Measurements from ENCODE around the gene LIAS. TPM values are rescaled to one million over a fixed set of nuclear protein-coding genes. Genes with fewer than 3 reads are reported as not detected.

Gene LIAS
- total RNA-seq, 1 experiment from 2014 or later: 23.5 TPM

- peaks cover 0 to 5% of the 10 kb centered on the region in 2 experiments; a peak in 2 of 4 replicates for H3K4me1 ChIP-seq (ENCODE audit: control insufficient read depth in 1 of 2, insufficient read depth in 2 of 2, low read length in 2 of 2)
- no peak overlapping the region for H3K4me3 ChIP-seq (replicated peaks in 1 of 2; ENCODE audit: low read depth in 1 of 2, low read length in 2 of 2)
- H3K27ac ChIP-seq (ENCODE audit: low read depth, low read length): no peak overlapping the region
- TF ChIP-seq JUND (IDR thresholded peaks at IDR 0.05): no peak
- TF ChIP-seq, protein P1, sequence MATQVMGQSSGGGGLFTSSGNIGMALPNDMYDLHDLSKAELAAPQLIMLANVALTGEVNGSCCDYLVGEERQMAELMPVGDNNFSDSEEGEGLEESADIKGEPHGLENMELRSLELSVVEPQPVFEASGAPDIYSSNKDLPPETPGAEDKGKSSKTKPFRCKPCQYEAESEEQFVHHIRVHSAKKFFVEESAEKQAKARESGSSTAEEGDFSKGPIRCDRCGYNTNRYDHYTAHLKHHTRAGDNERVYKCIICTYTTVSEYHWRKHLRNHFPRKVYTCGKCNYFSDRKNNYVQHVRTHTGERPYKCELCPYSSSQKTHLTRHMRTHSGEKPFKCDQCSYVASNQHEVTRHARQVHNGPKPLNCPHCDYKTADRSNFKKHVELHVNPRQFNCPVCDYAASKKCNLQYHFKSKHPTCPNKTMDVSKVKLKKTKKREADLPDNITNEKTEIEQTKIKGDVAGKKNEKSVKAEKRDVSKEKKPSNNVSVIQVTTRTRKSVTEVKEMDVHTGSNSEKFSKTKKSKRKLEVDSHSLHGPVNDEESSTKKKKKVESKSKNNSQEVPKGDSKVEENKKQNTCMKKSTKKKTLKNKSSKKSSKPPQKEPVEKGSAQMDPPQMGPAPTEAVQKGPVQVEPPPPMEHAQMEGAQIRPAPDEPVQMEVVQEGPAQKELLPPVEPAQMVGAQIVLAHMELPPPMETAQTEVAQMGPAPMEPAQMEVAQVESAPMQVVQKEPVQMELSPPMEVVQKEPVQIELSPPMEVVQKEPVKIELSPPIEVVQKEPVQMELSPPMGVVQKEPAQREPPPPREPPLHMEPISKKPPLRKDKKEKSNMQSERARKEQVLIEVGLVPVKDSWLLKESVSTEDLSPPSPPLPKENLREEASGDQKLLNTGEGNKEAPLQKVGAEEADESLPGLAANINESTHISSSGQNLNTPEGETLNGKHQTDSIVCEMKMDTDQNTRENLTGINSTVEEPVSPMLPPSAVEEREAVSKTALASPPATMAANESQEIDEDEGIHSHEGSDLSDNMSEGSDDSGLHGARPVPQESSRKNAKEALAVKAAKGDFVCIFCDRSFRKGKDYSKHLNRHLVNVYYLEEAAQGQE (IDR thresholded peaks at IDR 0.05; ENCODE audit: low read depth): no peak
- TF ChIP-seq ATF3 (IDR thresholded peaks at IDR 0.05): no peak
- TF ChIP-seq, protein P2, sequence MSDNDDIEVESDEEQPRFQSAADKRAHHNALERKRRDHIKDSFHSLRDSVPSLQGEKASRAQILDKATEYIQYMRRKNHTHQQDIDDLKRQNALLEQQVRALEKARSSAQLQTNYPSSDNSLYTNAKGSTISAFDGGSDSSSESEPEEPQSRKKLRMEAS (IDR thresholded peaks at IDR 0.05): no peak
- no peak for TF ChIP-seq ZNF274 (IDR thresholded peaks at IDR 0.05; ENCODE audit: low read depth, low read length)
- no peak for TF ChIP-seq CEBPB (IDR thresholded peaks at IDR 0.05; ENCODE audit: low read depth)
- TF ChIP-seq, protein P3, sequence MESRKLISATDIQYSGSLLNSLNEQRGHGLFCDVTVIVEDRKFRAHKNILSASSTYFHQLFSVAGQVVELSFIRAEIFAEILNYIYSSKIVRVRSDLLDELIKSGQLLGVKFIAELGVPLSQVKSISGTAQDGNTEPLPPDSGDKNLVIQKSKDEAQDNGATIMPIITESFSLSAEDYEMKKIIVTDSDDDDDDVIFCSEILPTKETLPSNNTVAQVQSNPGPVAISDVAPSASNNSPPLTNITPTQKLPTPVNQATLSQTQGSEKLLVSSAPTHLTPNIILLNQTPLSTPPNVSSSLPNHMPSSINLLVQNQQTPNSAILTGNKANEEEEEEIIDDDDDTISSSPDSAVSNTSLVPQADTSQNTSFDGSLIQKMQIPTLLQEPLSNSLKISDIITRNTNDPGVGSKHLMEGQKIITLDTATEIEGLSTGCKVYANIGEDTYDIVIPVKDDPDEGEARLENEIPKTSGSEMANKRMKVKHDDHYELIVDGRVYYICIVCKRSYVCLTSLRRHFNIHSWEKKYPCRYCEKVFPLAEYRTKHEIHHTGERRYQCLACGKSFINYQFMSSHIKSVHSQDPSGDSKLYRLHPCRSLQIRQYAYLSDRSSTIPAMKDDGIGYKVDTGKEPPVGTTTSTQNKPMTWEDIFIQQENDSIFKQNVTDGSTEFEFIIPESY (IDR thresholded peaks at IDR 0.05; ENCODE audit: extremely low read depth, insufficient replicate concordance, low read length): no peak
- no peaks in the 10 kb centered on the region for H4K20me1 ChIP-seq (ENCODE audit: insufficient read depth)
- CTCF ChIA-PET: no interaction called here
- POLR2A ChIA-PET: no interaction called here
- no peak overlapping the region for H2AFZ ChIP-seq (ENCODE audit: low read depth, low read length, poor library complexity, severe bottlenecking)
- no TSS peak for BruUV-seq (replicated peaks)
- H3K79me2 ChIP-seq (ENCODE audit: insufficient read depth, low read length): no peaks in the 10 kb centered on the region
- no peak for DNase-seq (ENCODE audit: low read depth, low spot score)
- H3K9me3 ChIP-seq (ENCODE audit: control insufficient read depth in 1 of 2, insufficient read depth in 1 of 2, low read depth in 1 of 2, low read length in 2 of 2): no peaks in the 10 kb centered on the region
- no peaks in the 10 kb centered on the region for H3K9me2 ChIP-seq (ENCODE audit: insufficient read depth)
- ATAC-seq: no peak
- no peaks in the 10 kb centered on the region for H3K36me3 ChIP-seq (ENCODE audit: control insufficient read depth in 1 of 2, insufficient read depth in 2 of 2, low read length in 2 of 2)
- intact Hi-C loops (cut with micrococcal nuclease): no loop called here
- H3K4me2 ChIP-seq (ENCODE audit: low read length): no peak overlapping the region
- no peaks in the 10 kb centered on the region for H3K27me3 ChIP-seq (ENCODE audit: insufficient read depth, low read length)
- RAD21 ChIA-PET (ENCODE audit: low non-redundant PET in 1 of 2, low total read pairs in 2 of 2, uncharacterized antibody in 2 of 2, unreplicated experiment in 2 of 2): no interaction called here
- no peak overlapping the region for H3K9ac ChIP-seq (ENCODE audit: low read length)
Measured at GRCh38 chr4:39426728-39427127, 32.1 kb upstream of the LIAS start.
